Endothelial cell of umbilical vein (primary cell): Measurements from ENCODE around the gene ATP8A1.

Experiments used
- EZH2 ChIP-seq: IDR thresholded peaks from 2 replicates; pipeline ENCODE4 v1.6.1; 2012; ENCODE audit warnings: borderline replicate concordance, low read depth, mild to moderate bottlenecking, moderate library complexity, low read length, inconsistent platforms; ENCODE audit not compliant: severe bottlenecking
- FOS ChIP-seq: IDR thresholded peaks from 2 replicates; pipeline ENCODE4 v1.6.1; 2011; ENCODE audit warnings: mild to moderate bottlenecking, low read length, moderate library complexity, borderline replicate concordance; ENCODE audit not compliant: insufficient read depth
- GATA2 ChIP-seq: IDR thresholded peaks from 2 replicates; pipeline ENCODE4 v1.7.0; 2011; ENCODE audit warnings: low read depth, mild to moderate bottlenecking, moderate library complexity, mixed read lengths, low read length; ENCODE audit not compliant: insufficient read length, insufficient read depth
- POLR2A ChIP-seq: IDR thresholded peaks from 2 replicates; pipeline ENCODE4 v1.6.1; 2012; ENCODE audit warnings: low read depth, mild to moderate bottlenecking, control low read depth, low read length
- POLR2AphosphoS5 ChIP-seq: IDR thresholded peaks from 2 replicates; pipeline ENCODE4 v1.6.1; 2012; ENCODE audit warnings: low read depth, mild to moderate bottlenecking, control low read depth, low read length, moderate library complexity; ENCODE audit not compliant: insufficient read depth
- TF ChIP-seq, protein P1 (sequence below), 2 donors: IDR thresholded peaks; 1 replicate in 1 of 2; 2 replicates in 1 of 2; pipeline ENCODE4 v1.5.1; 2011; ENCODE audit warnings: low read length in 2 of 2, mild to moderate bottlenecking in 2 of 2, moderate library complexity in 2 of 2, control low read depth in 1 of 2, inconsistent platforms in 1 of 2, low read depth in 1 of 2; ENCODE audit not compliant: insufficient read depth in 1 of 2; ENCODE audit errors: extremely low read depth in 1 of 2

- TF ChIP-seq POLR2AphosphoS5: no peak
- no peak for TF ChIP-seq FOS
- TF ChIP-seq EZH2: no peak
- TF ChIP-seq, protein P1, sequence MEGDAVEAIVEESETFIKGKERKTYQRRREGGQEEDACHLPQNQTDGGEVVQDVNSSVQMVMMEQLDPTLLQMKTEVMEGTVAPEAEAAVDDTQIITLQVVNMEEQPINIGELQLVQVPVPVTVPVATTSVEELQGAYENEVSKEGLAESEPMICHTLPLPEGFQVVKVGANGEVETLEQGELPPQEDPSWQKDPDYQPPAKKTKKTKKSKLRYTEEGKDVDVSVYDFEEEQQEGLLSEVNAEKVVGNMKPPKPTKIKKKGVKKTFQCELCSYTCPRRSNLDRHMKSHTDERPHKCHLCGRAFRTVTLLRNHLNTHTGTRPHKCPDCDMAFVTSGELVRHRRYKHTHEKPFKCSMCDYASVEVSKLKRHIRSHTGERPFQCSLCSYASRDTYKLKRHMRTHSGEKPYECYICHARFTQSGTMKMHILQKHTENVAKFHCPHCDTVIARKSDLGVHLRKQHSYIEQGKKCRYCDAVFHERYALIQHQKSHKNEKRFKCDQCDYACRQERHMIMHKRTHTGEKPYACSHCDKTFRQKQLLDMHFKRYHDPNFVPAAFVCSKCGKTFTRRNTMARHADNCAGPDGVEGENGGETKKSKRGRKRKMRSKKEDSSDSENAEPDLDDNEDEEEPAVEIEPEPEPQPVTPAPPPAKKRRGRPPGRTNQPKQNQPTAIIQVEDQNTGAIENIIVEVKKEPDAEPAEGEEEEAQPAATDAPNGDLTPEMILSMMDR (IDR thresholded peaks at IDR 0.05; ENCODE audit: extremely low read depth in 1 of 2, insufficient read depth in 1 of 2, low read depth in 1 of 2, low read length in 2 of 2): no peak
- TF ChIP-seq GATA2: no peak
- no peak for TF ChIP-seq POLR2A
Observed at GRCh38 chr4:42615131-42615763, 41.7 kb downstream of the ATP8A1 start.
